ENCODE measurements around the gene TRPM1. TPM values are rescaled to one million over a fixed set of nuclear protein-coding genes. Genes with fewer than 3 reads are reported as not detected.
"Not testable (repeated sequence)": the region's sequence is repeated elsewhere in the genome, so short reads cannot be mapped to it uniquely, and the experiment has no call there.

TRPM1 gene
- total and polyA plus RNA-seq, 4 experiments from 2014 or later = not detected

GRCh38 chr15:31088672-31089367, 12.7 kb downstream of the TRPM1 start:
- Histone ChIP-seq H3K27ac (ENCODE audit: low read depth, low read length) (no peak overlapping the region), H3K27me3 (ENCODE audit: insufficient read depth, low read length) (no peaks in the 10 kb centered on the region), H3K36me3 (ENCODE audit: insufficient read depth, low read length) (no peaks in the 10 kb centered on the region), H3K4me1 (ENCODE audit: insufficient read depth, low read length) (no peaks in the 10 kb centered on the region), H3K4me3 (ENCODE audit: low read length in 2 of 2) (no peak overlapping the region), H3K9me3 (ENCODE audit: control insufficient read depth in 1 of 2, low read length in 2 of 2) (no peaks in the 10 kb centered on the region)
- H3K27me3 Mint-ChIP-seq = peaks cover 2 to 8% of the 10 kb centered on the region in 2 donors
- no peak for DNase-seq
- POLR2A ChIA-PET (ENCODE audit: partially characterized antibody) = no interaction called here
- intact Hi-C loops (cut with micrococcal nuclease) = no loop called here
- H3K4me3 Mint-ChIP-seq = no peak overlapping the region
- H3K4me1 Mint-ChIP-seq = no peaks in the 10 kb centered on the region
- H3K9me3 Mint-ChIP-seq = no peaks in the 10 kb centered on the region
- no peak overlapping the region for H3K27ac Mint-ChIP-seq
- H3K36me3 Mint-ChIP-seq = no peaks in the 10 kb centered on the region
- CTCF ChIA-PET (ENCODE audit: partially characterized antibody) = no interaction called here

- H3K4me3 Mint-ChIP-seq, H3K4me1 Mint-ChIP-seq: not testable (repeated sequence)
Measured at GRCh38 chr15:31088041-31088440, 13.5 kb downstream of the TRPM1 start.

GRCh38 chr15:31086344-31086743, 15.2 kb downstream of the TRPM1 start:
- POLR2A ChIA-PET (ENCODE audit: partially characterized antibody) = no interaction called here
- H3K4me3 Mint-ChIP-seq = no peak overlapping the region
- Histone ChIP-seq H3K9me3 (ENCODE audit: control insufficient read depth in 1 of 2, low read length in 2 of 2) (no peaks in the 10 kb centered on the region), H3K27me3 (ENCODE audit: insufficient read depth, low read length) (no peaks in the 10 kb centered on the region), H3K27ac (ENCODE audit: low read depth, low read length) (no peak overlapping the region), H3K4me3 (ENCODE audit: low read length in 2 of 2) (no peak overlapping the region), H3K4me1 (ENCODE audit: insufficient read depth, low read length) (no peaks in the 10 kb centered on the region), H3K36me3 (ENCODE audit: insufficient read depth, low read length) (no peaks in the 10 kb centered on the region)
- CTCF ChIA-PET (ENCODE audit: partially characterized antibody) = no interaction called here
- H3K27ac Mint-ChIP-seq = no peak overlapping the region
- intact Hi-C loops (cut with micrococcal nuclease) = no loop called here
- no peaks in the 10 kb centered on the region for H3K9me3 Mint-ChIP-seq
- no peak for DNase-seq
- peaks cover 0 to 4% (median 2%) of the 10 kb centered on the region in 4 donors for H3K4me1 Mint-ChIP-seq
- no peaks in the 10 kb centered on the region for H3K36me3 Mint-ChIP-seq
- peaks cover 10 to 11% of the 10 kb centered on the region in 2 donors for H3K27me3 Mint-ChIP-seq

More at GRCh38 chr15:31088041-31088440, 13.5 kb downstream of the TRPM1 start:
- H3K4me3 ChIP-seq (ENCODE audit: low read length in 2 of 2); CTCF ChIA-PET (ENCODE audit: partially characterized antibody); intact Hi-C loops (cut with micrococcal nuclease); H3K9me3 ChIP-seq (ENCODE audit: control insufficient read depth in 1 of 2, low read length in 2 of 2); H3K27ac Mint-ChIP-seq; H3K36me3 Mint-ChIP-seq; DNase-seq; H3K27me3 Mint-ChIP-seq; H3K27ac ChIP-seq (ENCODE audit: low read depth, low read length); H3K36me3 ChIP-seq (ENCODE audit: insufficient read depth, low read length); POLR2A ChIA-PET (ENCODE audit: partially characterized antibody); H3K27me3 ChIP-seq (ENCODE audit: insufficient read depth, low read length); H3K4me1 ChIP-seq (ENCODE audit: insufficient read depth, low read length); H3K9me3 Mint-ChIP-seq: not testable (repeated sequence)

GRCh38 chr15:31085359-31085758, 16.2 kb downstream of the TRPM1 start:
- intact Hi-C loops (cut with micrococcal nuclease) = no loop called here

DNA sequence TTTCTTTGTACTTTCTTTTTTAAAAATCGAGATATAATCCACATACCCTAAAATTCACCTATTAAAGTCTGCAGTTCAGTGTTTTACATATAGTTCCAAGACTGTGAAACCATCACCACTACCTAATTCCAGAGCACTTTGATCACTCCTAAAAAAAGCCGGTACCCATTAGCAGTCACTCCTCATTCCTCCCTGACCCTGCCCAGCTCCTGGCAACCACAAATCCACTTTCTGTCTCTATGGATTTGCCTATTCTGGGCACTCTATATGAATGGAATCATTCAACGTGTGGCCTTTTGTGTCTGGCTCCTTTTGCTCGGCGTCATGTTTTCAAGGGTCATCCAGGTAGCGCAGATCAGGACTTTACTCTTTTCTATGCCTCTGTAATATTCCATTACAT, 17.3 kb downstream of the TRPM1 start:
- H3K4me1 ChIP-seq (ENCODE audit: insufficient read depth, low read length) = no peaks in the 10 kb centered on the region
- H3K36me3 Mint-ChIP-seq = no peaks in the 10 kb centered on the region
- no peaks in the 10 kb centered on the region for H3K36me3 ChIP-seq (ENCODE audit: insufficient read depth, low read length)
- no peak overlapping the region for H3K4me3 Mint-ChIP-seq
- H3K9me3 Mint-ChIP-seq = no peaks in the 10 kb centered on the region
- peaks cover 18 to 22% of the 10 kb centered on the region in 2 donors for H3K27me3 Mint-ChIP-seq
- no peak for DNase-seq
- POLR2A ChIA-PET (ENCODE audit: partially characterized antibody) = no interaction called here
- intact Hi-C loops (cut with micrococcal nuclease) = no loop called here
- H3K4me3 ChIP-seq (ENCODE audit: low read length in 2 of 2) = no peak overlapping the region
- H3K27ac ChIP-seq (ENCODE audit: low read depth, low read length) = no peak overlapping the region
- peaks cover 2 to 10% (median 5%) of the 10 kb centered on the region in 4 donors for H3K4me1 Mint-ChIP-seq
- CTCF ChIA-PET (ENCODE audit: partially characterized antibody) = no interaction called here
- H3K9me3 ChIP-seq (ENCODE audit: control insufficient read depth in 1 of 2, low read length in 2 of 2) = no peaks in the 10 kb centered on the region
- H3K27me3 ChIP-seq (ENCODE audit: insufficient read depth, low read length) = peaks cover 4% of the 10 kb centered on the region
- H3K27ac Mint-ChIP-seq = no peak overlapping the region

More at GRCh38 chr15:31085359-31085758, 16.2 kb downstream of the TRPM1 start:
- Mint-ChIP-seq H3K4me1 (peaks cover under 1 to 5% (median 2%) of the 10 kb centered on the region in 4 donors), H3K27me3 (peaks cover 11% of the 10 kb centered on the region in 2 donors), H3K36me3 (no peaks in the 10 kb centered on the region), H3K4me3 (no peak overlapping the region), H3K9me3 (no peaks in the 10 kb centered on the region), H3K27ac (no peak overlapping the region)
- ChIA-PET POLR2A (ENCODE audit: partially characterized antibody) (no interaction called here), CTCF (ENCODE audit: partially characterized antibody) (no interaction called here)
- no peaks in the 10 kb centered on the region for H3K36me3 ChIP-seq (ENCODE audit: insufficient read depth, low read length)
- H3K4me3 ChIP-seq (ENCODE audit: low read length in 2 of 2) = no peak overlapping the region
- no peak for DNase-seq
- no peak overlapping the region for H3K27ac ChIP-seq (ENCODE audit: low read depth, low read length)
- no peaks in the 10 kb centered on the region for H3K27me3 ChIP-seq (ENCODE audit: insufficient read depth, low read length)
- H3K4me1 ChIP-seq (ENCODE audit: insufficient read depth, low read length) = no peaks in the 10 kb centered on the region
- H3K9me3 ChIP-seq (ENCODE audit: control insufficient read depth in 1 of 2, low read length in 2 of 2) = no peaks in the 10 kb centered on the region

DNA sequence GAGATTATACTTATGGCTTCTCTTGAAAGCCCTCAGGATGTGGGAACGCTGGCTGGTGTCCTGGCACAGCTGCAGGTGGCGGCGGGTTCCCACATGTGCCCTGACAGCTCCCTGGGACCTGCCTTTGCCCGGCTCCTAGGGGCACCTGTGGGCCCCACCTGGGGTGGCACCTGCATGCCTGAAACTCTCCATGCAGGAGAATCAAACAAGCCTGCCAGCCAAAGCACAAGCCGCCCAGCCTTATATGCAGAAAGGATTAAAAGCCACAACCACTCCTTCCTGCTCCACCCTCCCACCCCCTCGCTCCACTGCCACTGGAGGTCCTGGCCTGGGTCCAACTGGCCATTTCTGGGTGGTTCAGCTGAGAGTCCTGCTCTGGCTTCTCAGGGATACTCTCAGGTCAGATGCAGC, 18.1 kb downstream of the TRPM1 start:
- H3K4me3 ChIP-seq (ENCODE audit: low read length in 2 of 2) = no peak overlapping the region
- no peak overlapping the region for H3K27ac Mint-ChIP-seq
- POLR2A ChIA-PET (ENCODE audit: partially characterized antibody) = no interaction called here
- H3K27me3 ChIP-seq (ENCODE audit: insufficient read depth, low read length) = peaks cover 4% of the 10 kb centered on the region
- no peaks in the 10 kb centered on the region for H3K9me3 ChIP-seq (ENCODE audit: control insufficient read depth in 1 of 2, low read length in 2 of 2)
- H3K4me1 ChIP-seq (ENCODE audit: insufficient read depth, low read length) = no peaks in the 10 kb centered on the region
- H3K4me1 Mint-ChIP-seq = peaks cover 2 to 10% (median 5%) of the 10 kb centered on the region in 4 donors
- intact Hi-C loops (cut with micrococcal nuclease) = no loop called here
- peaks cover 23 to 26% of the 10 kb centered on the region in 2 donors for H3K27me3 Mint-ChIP-seq
- no peaks in the 10 kb centered on the region for H3K36me3 ChIP-seq (ENCODE audit: insufficient read depth, low read length)
- no peak for DNase-seq
- no peaks in the 10 kb centered on the region for H3K9me3 Mint-ChIP-seq
- H3K36me3 Mint-ChIP-seq = no peaks in the 10 kb centered on the region
- CTCF ChIA-PET (ENCODE audit: partially characterized antibody) = no interaction called here
- H3K27ac ChIP-seq (ENCODE audit: low read depth, low read length) = no peak overlapping the region
- no peak overlapping the region for H3K4me3 Mint-ChIP-seq

DNA sequence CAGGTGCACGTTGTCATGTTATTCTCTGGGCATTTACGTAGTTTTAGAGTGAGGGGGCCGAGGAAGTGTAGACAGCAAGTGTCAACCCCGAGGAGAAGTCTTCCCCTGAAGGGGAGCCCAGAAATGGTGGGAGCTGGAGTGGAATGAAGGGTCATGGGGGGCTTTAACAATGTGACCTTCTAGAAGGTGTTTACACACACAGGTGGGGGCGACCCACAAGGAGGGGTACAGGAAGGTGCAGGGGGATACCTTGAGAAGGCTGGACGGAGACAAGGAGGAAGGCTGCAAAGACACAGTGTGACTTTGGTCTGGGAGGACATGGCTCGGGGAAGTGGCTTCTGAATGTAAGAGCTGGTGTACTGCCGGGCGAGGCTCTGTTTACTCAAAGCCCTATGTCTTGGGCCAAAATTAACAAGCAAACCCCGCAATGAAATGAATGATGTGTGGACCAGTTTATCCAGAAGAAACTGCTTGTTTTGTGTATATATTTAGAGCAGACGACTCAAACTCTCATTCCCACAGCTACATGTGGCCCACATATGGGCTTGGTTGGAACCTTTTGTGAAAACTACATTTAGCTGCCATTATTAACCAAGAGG, 18.7 kb downstream of the TRPM1 start:
- Histone ChIP-seq H3K36me3 (ENCODE audit: insufficient read depth, low read length) (no peaks in the 10 kb centered on the region), H3K4me3 (ENCODE audit: low read length in 2 of 2) (no peak overlapping the region), H3K4me1 (ENCODE audit: insufficient read depth, low read length) (no peaks in the 10 kb centered on the region), H3K27me3 (ENCODE audit: insufficient read depth, low read length) (peaks cover 4% of the 10 kb centered on the region), H3K27ac (ENCODE audit: low read depth, low read length) (no peak overlapping the region), H3K9me3 (ENCODE audit: control insufficient read depth in 1 of 2, low read length in 2 of 2) (no peaks in the 10 kb centered on the region)
- CTCF ChIA-PET (ENCODE audit: partially characterized antibody) = no interaction called here
- intact Hi-C loops (cut with micrococcal nuclease) = no loop called here
- no peaks in the 10 kb centered on the region for H3K9me3 Mint-ChIP-seq
- H3K36me3 Mint-ChIP-seq = no peaks in the 10 kb centered on the region
- POLR2A ChIA-PET (ENCODE audit: partially characterized antibody) = no interaction called here
- no peak for DNase-seq
- H3K27ac Mint-ChIP-seq = no peak overlapping the region
- peaks cover 23 to 27% of the 10 kb centered on the region in 2 donors for H3K27me3 Mint-ChIP-seq
- no peak overlapping the region for H3K4me3 Mint-ChIP-seq
- H3K4me1 Mint-ChIP-seq = peaks cover 2 to 10% (median 5%) of the 10 kb centered on the region in 4 donors
